ENCODE results near the gene ACADS.
"Not testable (repeated sequence)": the region's sequence is repeated elsewhere in the genome, so short reads cannot be mapped to it uniquely, and the experiment has no call there.

Gene ACADS

DNA sequence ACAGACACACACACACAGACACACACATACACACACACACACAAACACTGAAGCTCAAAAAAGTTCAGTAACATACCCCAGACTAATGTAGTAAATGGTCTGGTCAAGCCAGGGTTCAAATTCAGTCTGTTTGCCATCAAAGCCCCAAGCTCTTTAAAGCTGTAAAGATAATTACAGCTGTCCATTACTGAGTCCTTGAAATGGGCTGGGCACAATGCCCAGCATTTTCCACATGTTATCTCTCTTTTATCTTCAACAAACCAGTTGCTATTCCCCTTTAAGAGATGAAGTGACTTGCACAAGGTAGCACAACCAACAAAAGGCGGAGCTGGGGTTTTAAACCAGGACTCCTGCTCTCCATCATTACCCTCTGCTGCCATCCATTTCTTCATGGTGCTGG, 23.0 kb upstream of the ACADS start:
- DNase-seq, result no peak

DNA sequence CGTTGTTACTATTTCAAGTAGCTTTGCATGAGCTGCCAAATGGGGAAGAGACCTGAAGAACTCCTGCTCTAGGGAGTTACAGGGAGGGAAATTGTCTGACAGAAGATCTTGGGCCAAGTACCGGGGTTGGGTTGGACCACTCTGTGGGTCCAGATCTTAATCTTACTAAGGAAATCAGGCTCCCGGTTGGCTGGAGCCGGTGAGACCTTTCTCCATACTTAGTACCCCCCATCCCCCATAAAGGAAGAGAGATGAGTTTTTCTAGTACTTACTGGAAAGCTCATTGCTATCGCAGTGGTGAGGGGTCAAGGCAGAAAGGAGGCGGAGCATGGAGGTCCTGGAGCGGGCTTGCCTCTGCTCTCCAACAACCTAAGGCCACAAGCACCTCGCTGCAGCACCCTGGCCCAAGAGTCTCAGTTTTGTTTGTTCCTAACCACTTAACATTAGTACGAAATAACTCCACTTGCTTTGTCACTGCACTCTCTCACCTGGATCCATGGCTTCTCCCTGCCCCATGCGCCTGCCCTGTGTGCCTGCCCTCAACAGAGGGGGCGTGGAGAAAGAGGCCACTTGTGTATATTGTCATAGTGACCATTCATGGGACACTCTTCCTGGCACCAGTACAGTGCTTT, 22.2 kb upstream of the ACADS start:
- no peak for DNase-seq

DNA sequence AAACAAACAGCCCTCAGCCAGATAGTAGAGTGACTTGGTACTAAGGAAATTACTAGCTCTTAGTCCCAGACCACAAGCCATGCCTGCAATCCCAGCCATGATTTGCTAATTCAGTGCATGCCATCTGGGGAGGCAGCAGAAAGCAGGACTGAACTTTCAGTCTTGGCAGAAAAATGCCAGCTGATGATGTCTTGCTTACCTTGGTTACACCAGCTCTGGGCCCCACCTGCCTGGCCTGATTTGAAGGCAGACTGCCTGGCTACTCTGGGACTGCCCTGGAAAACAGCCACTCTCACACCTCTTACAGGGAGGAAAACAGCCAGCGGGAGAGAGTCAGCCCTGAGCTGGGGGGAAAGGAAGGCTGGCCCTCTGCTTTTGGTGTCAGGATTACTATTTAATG, 20.0 kb upstream of the ACADS start:
- no peak for DNase-seq

DNA sequence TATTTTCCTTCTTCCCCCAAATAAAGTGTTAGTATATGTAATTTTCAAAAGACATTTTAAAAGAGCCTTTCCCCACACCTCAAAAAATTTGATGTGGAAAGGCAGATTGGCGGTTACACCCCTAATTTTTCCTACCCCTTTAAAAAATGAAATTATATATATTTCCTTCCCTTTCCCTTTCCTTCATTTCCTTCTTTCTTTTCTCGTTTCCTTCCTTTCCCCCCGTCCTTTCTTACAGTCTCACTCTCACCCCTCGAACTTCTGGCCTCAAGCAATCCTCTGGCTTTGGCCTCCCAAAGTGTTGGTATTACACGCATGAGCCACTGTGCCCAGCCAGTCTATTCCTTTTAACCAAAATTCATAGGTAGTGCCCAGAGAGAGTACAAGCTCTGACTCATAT, 19.6 kb upstream of the ACADS start:
- no peak for DNase-seq

DNA sequence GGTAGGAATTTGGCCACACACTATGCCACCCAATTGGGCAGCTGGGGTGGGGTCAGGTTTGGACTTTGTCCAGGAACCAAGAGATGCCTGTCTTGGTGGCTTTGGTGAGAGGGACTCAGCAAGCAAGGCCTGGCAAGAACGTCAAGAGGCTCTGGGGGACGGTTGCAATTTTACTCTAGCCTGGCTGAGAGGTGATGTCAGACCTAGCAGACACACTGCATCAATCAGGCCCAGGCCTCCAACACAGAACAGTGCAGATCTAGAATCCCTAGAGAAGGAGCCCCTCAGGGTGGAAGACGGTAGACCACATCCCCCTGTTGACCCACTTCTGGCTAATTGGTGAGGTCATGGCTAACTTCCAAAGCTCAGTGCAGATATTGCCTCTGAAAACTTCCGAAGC, 17.0 kb upstream of the ACADS start:
- no peak for DNase-seq

DNA sequence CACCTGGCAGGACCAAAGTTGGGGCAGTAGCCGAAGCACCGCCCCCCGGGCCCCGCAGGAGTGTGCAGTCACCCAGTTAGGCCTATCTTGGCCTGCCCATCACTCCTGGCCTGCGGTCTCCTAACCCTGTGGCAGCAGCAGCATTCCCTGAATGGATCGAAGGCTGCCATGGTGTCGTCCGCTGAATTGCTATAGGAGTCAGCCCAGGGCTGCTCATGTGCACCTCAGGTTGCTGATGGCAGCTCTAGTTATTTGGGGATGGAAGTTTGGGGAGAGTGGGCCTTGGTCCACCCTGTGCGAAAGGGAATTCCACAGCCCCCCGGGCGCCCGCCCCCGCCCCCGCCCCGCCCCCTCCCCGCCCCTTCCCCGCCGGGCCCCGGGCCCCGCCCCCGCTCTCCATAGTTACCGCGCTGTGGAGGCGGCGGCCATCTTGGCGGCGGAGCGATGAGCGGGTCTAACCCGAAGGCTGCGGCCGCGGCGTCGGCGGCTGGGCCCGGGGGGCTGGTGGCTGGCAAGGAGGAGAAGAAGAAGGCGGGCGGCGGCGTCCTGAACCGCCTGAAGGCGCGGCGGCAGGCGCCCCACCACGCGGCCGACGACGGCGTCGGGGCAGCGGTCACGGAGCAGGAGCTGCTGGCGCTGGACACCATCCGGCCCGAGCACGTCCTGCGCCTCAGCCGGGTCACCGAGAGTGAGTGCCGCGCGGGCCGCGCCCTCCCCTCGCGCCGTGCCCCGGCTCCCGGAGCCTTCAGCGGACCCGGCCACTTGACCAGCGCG, 15.4 kb upstream of the ACADS start, which contains the start of gene UNC119B:
Gene UNC119B, plus strand, starts transcription at position 428 of the 774 bp plus-strand sequence. Its CDS starts 17 bp downstream, at position 445.
- peak; percentile 58 for DNase-seq

DNA sequence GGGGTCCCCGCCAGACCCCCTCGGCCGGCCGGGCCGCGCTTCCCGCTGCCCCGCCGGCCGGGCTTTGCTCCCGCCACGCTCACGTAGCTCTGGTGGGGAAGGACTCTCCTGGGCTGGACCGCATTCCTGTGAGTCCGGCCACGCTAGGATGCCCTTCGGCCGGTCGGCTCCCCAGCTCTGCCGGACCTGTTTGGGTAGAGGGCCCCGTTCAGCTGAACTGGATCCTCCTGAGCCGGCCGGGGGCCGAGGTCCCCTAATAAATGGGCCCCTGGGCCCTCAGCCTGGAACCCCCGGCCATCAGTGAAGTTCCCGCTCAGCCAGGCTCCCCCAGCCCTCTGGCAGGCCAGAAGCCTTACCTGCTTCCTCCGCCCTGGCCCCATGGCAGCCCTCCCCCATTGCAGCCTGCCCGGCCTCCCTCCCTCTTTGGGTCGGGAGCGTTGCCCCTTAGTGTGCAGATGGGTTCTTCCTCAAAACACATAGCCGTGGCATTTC, 14.8 kb upstream of the ACADS start:
- DNase-seq, result no peak

DNA sequence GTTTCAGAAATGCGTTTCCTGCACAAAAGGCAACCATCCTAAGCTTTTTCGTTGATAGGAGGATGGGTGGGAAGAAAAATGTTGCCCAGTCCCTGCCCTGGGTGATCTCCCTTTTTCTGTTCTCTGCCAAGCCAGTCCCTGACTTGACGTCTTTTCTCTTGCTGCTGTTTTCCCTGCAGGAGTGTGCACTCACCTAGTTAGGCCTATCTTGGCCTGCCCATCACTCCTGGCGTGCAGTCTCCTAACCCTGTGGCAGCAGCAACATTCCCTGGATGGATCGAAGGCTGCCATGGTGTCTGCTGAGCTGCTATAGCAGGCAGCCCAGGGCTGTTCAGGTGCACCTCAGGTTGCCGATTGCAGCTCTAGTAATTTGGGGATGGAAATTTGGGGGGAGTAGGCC, 14.2 kb upstream of the ACADS start:
- no peak for DNase-seq

DNA sequence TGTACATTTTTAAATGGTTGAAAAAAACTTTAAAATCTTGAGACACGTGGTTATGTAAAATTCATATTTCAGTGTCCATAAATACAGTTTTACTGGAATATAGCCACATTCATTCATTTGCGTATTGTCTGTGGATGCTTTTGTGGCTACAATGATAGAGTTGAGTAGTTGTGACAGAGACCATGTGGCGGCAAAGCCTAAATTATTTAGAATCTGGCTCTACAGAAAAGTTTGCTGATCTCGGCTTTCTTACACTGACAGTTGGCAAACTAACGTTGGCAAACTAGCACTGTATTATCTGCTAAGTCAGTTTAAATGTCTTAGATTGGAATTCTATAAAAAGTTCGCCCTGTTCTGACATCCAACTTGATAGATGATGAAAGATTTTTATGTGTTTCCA, 13.0 kb upstream of the ACADS start:
- DNase-seq, result no peak

DNA sequence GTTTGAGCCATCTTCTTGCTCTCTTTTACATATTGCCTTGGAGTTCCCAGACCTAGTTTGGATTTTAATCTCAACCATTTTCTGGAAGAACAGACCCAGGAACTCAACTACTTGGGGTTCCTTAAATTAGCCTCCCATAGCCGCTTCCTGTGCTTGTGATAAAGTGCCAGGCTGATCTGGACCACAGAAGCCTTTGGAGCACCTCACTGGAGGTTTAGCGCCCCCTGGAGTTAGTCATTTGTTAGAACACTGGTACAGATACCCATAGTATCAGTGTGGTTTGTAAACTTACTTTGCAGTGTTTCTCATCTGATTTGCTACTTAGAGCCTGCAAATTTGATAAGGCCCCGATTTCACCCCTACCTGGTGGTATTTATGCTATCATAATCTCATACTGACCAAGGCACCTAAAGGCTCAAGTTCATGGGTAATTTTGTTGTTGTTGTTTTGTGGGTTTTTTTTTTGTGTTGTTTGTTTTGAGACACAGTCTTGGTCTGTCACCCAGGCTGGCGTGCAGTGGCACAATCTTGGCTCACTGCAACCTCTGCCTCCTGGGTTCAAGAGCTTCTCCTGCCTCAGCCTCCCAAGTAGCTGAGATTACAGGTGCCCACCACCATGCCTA, 11.7 kb upstream of the ACADS start:
- peak; percentile 92 for DNase-seq

DNA sequence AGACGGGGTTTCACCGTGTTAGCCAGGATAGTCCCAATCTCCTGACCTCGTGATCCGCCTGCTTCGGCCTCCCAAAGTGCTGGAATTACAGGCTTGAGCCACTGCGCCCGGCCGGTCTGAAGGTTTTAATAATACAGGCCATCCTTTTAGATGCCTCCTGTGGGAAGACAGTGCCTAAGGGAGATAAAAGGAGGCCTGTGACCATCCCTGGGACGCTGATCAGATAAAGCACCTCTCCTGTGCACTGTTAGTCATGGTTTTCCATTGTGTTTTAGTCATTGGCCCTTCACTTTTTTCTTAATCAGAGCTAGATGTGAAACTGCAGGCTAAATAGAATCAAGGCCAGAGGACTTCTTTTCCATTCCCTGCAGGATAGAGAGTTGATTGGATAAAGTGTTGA, 7.6 kb upstream of the ACADS start:
- no peak for DNase-seq

DNA sequence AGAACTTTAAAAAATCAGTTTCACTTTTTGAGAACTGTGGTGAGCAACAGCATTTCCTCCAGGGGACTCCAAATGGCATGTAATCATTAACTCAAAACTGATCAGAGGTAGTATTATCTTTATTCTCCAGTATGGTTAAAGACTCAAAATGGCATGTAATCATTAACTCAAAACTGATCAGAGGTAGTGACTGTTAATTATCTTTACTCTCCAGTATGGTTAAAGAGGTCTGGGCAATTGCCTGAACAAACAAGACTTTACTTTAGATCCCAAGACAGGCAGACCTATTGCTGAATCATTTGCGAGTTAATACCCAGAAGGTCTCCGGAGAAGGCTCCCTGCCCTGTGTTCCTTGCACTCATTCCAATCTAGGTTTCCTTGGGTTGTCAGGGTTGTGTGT, 6.6 kb upstream of the ACADS start:
- no peak for DNase-seq

DNA sequence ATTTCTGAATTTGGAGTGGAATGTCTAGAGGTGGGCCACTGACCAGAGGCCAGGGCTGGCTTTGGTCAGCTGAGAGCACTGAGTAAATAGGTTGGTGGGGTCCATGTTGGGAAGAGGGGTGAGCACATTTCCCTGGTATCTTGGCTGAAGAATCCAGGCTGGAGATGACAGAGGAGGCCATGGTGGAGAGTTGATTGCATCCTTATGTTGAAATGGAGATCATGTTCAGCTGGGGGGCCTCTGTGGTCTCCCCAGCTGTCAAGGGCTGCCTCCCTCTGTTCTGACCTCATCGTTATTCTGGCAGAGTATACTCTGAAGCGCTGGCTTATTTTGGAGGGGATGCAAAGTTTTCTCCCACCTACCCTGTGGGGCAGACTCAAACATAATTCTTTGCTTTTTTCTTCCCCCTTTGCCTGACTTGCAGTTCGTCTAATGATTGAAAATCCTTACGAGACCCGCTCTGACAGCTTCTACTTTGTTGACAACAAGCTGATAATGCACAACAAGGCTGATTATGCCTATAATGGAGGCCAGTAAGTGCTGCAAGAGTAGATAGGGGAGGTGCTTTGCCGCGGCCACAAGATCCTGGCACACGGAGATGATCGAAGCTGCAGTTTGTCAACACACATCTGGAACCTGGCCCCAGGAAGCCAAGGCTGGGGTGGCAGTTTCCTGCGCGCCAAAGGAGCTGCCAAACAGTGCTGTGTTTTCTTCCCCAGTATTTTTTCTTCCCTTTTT, 6.0 kb upstream of the ACADS start:
- DNase-seq, result no peak

DNA sequence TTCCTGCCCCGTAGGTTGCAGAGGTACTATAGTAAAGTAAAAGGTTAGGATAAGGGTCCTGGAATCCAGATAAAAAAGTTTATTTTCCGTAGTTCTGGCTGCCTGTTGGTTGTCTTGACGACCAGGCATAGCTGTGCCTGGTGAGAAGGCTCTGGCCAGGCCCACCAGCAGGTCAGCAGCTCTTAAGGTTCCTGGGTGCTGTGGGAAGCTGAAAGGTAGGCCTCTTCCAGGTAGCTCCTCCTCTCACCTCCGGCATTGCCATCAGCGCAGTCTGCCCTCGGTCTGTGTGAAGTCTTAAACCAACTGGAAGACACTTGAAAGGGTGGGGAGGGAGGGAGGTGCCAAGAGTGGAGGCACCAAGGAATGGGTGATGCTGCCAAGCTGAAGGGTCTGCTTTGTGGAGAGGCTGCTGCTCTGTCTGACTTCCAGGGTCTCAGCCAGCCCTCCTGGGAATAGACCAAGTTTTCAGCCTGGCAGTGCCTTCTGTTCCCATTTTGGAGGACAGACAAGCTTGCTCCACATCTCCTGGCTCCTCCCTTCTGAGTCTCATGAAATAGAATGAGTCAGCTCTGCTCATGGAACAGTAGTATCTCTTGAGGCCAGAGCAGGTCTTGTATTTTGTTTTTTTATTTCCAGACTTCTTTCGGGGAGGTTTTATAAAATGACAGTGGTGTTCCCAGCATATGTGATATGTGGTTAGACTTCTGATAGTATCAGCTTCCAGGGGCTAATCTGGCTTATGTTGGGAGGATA, 5.2 kb upstream of the ACADS start:
- DNase-seq, result peak; percentile 70

DNA sequence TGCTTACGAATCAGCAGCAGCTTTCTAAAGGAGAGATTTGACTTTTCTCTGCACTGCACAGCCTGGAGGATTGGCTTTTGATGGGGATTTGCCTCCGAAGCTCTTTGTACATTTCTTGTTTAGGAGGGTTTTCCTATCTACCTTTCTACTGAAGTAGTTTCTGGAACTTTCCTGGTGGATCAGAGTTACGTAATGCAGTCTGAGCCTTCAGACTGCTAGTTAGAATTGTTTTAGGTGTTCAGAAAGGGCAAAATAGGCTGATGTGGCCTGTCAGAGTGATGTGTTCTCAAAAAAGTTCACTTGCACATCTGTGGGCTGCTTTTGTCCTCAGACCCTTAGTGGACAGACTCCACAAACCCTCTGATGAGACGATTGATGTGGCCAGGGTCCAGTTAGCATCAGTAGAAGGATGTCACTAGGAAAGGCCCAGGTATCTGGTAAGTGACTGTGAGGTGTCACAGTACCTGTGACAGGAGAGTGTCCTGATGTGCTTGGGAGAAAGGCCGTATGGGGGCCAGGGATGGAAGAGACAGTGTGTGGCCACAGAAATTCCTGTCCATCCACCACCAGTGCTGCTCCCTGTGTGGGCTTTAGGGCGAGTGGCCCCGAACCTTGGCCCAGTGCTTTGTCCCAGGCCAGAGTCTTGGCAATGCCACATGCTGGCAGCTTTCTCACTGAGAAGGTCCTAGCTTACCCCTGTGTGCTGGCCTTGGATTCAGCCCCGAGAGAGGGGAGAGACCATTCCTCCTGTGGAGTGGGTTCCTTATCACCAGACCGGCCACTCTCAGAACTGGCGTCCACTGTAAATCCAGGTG, 4.4 kb upstream of the ACADS start:
- no peak for DNase-seq

DNA sequence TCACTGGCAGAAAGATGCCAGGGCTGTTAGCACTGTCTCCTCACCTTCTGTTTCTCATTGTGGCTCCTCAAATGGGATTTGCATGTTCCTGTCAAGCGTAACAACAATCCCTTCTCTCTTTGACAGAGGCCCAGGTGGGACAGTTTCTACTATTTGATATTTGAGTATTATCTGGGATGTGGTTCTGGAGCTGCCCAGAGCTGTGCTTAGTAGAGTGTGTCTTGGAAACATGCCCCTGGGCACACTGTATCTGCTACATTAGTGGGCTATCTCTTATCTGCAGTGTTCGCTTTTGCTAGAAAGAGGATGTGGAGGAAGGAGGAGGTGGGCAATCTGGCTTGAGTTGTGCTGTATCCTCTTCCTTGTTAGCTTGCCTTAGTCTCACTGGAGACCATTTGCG, 3.8 kb upstream of the ACADS start:
- DNase-seq, result no peak

DNA sequence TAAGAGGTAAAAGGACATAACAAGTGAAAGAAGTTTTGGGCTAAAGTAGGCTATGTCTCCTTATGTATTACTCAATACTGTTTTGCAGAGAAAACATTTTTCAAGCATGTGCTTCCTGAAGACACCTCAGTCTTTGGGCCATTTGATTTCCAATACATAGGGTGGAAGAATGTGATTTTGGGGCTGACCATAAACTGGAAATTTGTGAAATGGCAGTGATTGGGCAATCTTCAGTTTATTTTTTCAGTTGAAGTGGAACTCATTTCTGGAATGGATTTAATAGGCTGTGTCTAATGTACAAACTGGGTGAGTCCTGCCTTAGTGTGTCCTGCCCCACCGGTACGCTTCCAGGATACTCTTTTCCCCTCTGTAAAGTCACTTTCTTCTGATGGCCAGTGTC, 2.8 kb upstream of the ACADS start:
- no peak for DNase-seq

DNA sequence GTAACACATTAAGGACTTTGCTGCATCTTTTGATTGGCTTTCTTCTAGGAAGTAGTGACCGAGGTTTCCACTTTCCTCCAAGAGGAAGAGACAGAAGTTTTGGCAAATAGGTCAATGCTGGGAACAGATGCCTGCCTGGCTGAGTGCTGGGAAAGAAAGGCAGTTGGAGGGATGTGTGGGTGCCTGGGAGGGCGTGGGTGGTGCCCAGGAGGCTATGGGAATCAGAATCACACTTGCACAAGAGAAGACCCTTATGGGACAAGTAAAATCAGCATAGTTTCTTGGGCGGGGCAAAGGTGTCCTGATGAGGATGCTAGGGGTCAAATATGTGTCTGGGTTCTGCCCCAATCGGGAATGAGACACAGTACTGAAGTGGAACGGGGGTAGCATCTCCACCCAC, 906 bp upstream of the ACADS start:
- DNase-seq, result no peak

DNA sequence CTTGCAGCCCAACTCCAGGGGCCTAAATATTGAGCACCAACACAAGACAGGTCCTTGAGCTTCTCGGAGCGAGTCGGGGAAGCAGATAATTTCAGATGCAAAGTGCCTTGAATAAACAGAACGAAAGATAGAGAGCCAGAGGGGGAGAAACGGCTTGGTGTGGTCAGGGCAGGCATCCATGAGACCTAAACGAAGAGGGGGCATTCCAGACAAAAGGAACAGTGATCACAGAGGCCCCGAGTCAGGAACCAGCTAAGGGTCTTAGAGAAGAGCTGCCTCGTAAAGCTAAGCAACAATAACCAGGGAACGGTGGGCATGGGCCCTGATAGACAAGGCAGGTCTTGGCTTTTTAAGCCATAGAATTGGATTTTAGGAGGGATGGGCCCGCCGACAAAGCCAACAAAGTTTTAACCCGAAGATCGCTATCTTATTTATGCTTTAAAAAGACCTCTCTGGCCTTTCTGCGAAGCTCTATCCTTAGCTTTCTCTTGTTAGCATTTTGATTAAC, 421 bp upstream of the ACADS start:
- DNase-seq, result no peak

DNA sequence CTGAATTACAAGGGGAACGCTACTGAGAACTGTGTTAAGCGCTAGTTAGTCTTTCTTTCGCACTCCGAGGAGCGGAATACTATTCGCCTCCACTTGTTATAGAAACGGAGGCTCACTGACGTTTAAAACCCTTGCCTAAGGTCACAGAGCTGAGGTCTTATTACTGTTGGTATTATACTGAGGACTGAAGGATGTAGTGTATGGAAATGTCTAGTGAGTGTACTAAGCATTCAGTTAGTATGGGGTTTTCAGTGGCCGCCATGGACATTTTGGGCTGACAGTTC, 826 bp downstream of the ACADS start:
- no peak for DNase-seq

DNA sequence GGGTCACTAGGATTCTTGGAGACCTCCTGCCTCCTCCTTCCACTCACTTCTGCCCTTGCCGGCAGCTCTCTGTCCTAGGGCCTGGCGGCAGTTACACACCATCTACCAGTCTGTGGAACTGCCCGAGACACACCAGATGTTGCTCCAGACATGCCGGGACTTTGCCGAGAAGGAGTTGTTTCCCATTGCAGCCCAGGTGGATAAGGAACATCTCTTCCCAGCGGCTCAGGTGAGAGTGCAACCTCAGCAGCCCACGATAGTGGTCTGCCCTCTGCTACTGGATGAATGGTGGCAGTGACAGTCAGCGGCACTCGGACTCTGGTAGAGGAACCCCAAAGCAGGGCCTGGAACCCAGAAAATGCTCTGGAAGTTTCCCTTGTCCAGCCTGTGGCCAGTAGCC, 1.3 kb downstream of the ACADS start:
- DNase-seq, result no peak

DNA sequence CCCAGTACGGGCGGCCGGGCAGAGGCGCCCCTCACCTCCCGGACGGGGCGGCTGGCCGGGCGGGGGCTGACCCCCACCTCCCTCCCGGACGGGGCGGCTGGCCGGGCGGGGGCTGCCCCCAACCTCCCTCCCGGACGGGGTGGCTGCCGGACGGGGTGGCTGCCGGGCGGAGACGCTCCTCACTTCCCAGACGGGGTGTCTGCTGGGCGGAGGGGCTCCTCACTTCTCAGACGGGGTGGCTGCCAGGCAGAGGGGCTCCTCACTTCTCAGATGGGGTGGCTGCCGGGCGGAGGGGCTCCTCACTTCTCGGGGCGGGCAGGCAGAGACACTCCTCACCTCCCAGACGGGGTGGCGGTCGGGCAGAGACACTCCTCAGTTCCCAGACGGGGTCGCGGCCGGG, 6.6 kb downstream of the ACADS start:
- not testable (repeated sequence) for DNase-seq
